ENCODE results near the gene ZDHHC19. TPM values are rescaled to one million over a fixed set of nuclear protein-coding genes. Genes with fewer than 3 reads are reported as not detected.

Gene ZDHHC19
- total and polyA plus RNA-seq, 2 experiments from 2014 or later = 1.3 to 15.7 TPM

- Histone ChIP-seq H3K27ac (ENCODE audit: low read depth) (no peak overlapping the region), H3K4me1 (ENCODE audit: insufficient read depth) (peaks cover 15% of the 10 kb centered on the region), H3K27me3 (ENCODE audit: insufficient read depth) (no peaks in the 10 kb centered on the region), H3K9me2 (ENCODE audit: insufficient read depth) (no peaks in the 10 kb centered on the region), H3K36me3 (ENCODE audit: insufficient read depth) (no peaks in the 10 kb centered on the region), H2AFZ (peak overlapping the region; percentile 4; the same call in 1 of the 2 replicates), H3F3A (replicated peaks; ENCODE audit: low read depth) (no peaks in the 10 kb centered on the region), H3K4me3 (no peak overlapping the region), H4K20me1 (replicated peaks; ENCODE audit: insufficient read depth) (no peaks in the 10 kb centered on the region), H3K4me2 (no peak overlapping the region), H3K79me2 (replicated peaks; ENCODE audit: insufficient read depth) (no peaks in the 10 kb centered on the region)
- DNase-seq (ENCODE audit: low spot score) (no peak), ATAC-seq (no peak; the same call in 1 of the 3 replicates)
- no peaks in the 10 kb centered on the region for H3K36me3 Mint-ChIP-seq (ENCODE audit: low read depth)
- H3K9me3 Mint-ChIP-seq = no peaks in the 10 kb centered on the region
- TF ChIP-seq CTCF (conservative IDR thresholded peaks at IDR 0.05; ENCODE audit: low read depth in 2 of 2) (no peak), NANOG (IDR thresholded peaks at IDR 0.05; ENCODE audit: borderline replicate concordance) (no peak)
- peaks cover 22% of the 10 kb centered on the region for H3K4me1 Mint-ChIP-seq
- H3K4me3 Mint-ChIP-seq = no peak overlapping the region; the same call in 2 of the 3 replicates
- no peak overlapping the region for H3K27ac Mint-ChIP-seq
- no peaks in the 10 kb centered on the region for H3K27me3 Mint-ChIP-seq (ENCODE audit: insufficient read depth, low read depth, poor library complexity)
Observed at GRCh38 chr3:196177567-196177966, 33.6 kb downstream of the ZDHHC19 start.

GRCh38 chr3:196175722-196176121 lies 35.5 kb downstream of the ZDHHC19 start:
- Mint-ChIP-seq H3K36me3 (ENCODE audit: low read depth) (no peaks in the 10 kb centered on the region), H3K27me3 (ENCODE audit: insufficient read depth, low read depth, poor library complexity) (no peaks in the 10 kb centered on the region), H3K4me3 (no peak overlapping the region; the same call in 2 of the 3 replicates), H3K4me1 (peaks cover 22% of the 10 kb centered on the region), H3K27ac (no peak overlapping the region), H3K9me3 (no peaks in the 10 kb centered on the region)
- Histone ChIP-seq H4K20me1 (replicated peaks; ENCODE audit: insufficient read depth) (no peaks in the 10 kb centered on the region), H3F3A (replicated peaks; ENCODE audit: low read depth) (no peaks in the 10 kb centered on the region), H3K4me2 (no peak overlapping the region), H3K27ac (ENCODE audit: low read depth) (no peak overlapping the region), H3K4me3 (no peak overlapping the region), H3K9me2 (ENCODE audit: insufficient read depth) (no peaks in the 10 kb centered on the region), H2AFZ (no peak overlapping the region), H3K4me1 (ENCODE audit: insufficient read depth) (peaks cover 15% of the 10 kb centered on the region), H3K36me3 (ENCODE audit: insufficient read depth) (no peaks in the 10 kb centered on the region), H3K79me2 (replicated peaks; ENCODE audit: insufficient read depth) (no peaks in the 10 kb centered on the region), H3K27me3 (ENCODE audit: insufficient read depth) (no peaks in the 10 kb centered on the region)
- ATAC-seq (no peak), DNase-seq (ENCODE audit: low spot score) (no peak)
- TF ChIP-seq STAT1 (IDR thresholded peaks at IDR 0.05; ENCODE audit: unreplicated experiment) (no peak), ZNF331 (CRISPR knock-in tag; IDR thresholded peaks at IDR 0.05; ENCODE audit: low read depth) (no peak), REST (IDR thresholded peaks at IDR 0.05; ENCODE audit: unreplicated experiment) (no peak), EZH2 (IDR thresholded peaks at IDR 0.05; ENCODE audit: low read depth, unreplicated experiment) (no peak), JUNB (IDR thresholded peaks at IDR 0.05; ENCODE audit: unreplicated experiment) (no peak), ETS1 (IDR thresholded peaks at IDR 0.05) (no peak), CTCF (conservative IDR thresholded peaks at IDR 0.05; ENCODE audit: low read depth in 2 of 2) (no peak), EZH2phosphoT487 (IDR thresholded peaks at IDR 0.05; ENCODE audit: unreplicated experiment) (no peak), POLR2AphosphoS5 (IDR thresholded peaks at IDR 0.05; ENCODE audit: low read depth) (no peak), ZNF114 (CRISPR knock-in tag; IDR thresholded peaks at IDR 0.05) (no peak), CREB1 (CRISPR knock-in tag; IDR thresholded peaks at IDR 0.05; ENCODE audit: low read depth) (no peak)
